ENCODE measurements around the gene GREM2.

DNA sequence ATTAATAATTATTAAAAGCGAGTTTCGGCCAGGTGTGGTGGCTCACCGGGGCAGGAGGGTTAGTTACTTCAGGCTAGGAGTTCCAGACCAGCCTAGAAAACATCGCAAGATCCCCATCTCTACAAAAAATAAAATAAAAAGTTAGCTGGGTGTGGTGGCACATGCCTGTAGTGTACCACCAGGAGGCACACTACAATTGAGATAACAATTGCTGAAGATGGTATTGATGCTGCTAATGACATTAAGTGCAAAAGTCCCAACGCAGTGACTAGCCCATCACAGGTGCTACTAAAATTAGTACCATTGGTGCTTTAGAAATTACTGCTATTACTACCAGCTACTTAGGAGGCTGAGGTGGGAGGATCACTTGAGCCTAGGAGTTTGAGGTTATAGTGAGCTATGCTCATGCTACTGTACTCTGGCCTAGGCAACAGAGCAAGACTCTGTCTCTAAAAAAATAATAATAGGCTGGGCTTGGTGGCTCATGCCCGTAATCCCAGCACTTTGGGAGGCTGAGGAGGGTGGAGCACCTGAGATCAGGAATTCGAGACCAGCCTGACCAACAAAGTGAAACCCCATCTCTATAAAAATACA is 156.6 kb downstream of the GREM2 start:
- TF ChIP-seq, protein P1, sequence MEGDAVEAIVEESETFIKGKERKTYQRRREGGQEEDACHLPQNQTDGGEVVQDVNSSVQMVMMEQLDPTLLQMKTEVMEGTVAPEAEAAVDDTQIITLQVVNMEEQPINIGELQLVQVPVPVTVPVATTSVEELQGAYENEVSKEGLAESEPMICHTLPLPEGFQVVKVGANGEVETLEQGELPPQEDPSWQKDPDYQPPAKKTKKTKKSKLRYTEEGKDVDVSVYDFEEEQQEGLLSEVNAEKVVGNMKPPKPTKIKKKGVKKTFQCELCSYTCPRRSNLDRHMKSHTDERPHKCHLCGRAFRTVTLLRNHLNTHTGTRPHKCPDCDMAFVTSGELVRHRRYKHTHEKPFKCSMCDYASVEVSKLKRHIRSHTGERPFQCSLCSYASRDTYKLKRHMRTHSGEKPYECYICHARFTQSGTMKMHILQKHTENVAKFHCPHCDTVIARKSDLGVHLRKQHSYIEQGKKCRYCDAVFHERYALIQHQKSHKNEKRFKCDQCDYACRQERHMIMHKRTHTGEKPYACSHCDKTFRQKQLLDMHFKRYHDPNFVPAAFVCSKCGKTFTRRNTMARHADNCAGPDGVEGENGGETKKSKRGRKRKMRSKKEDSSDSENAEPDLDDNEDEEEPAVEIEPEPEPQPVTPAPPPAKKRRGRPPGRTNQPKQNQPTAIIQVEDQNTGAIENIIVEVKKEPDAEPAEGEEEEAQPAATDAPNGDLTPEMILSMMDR (IDR thresholded peaks at IDR 0.05; ENCODE audit: low read length), result peak; percentile 46
- TF ChIP-seq EZH2 (IDR thresholded peaks at IDR 0.05; ENCODE audit: borderline replicate concordance, low read length), result no peak
